HepG2 (cell line): Measurements from ENCODE around the gene IL11RA. TPM values are rescaled to one million over a fixed set of nuclear protein-coding genes. Genes with fewer than 3 reads are reported as not detected.

ENCODE experiments used
- ATAC-seq: fragments of 200-7000 bp; cut with Tn5 transposase; 3 replicates; pipeline ENCODE4 v1.9.1; 2020; ENCODE audit warnings: mild to moderate bottlenecking, moderate library complexity
- BruUV-seq: library from RNA; stranded (reverse); fragments of 400-500 nt; replicated peaks from 2 replicates; lab custom pipeline; 2021; lab: Mats Ljungman, UMichigan
- CTCF ChIA-PET: fragments of 300-600 bp; formaldehyde crosslinking; extraction: SDS; loops from one replicate; lab custom pipeline; 2021; ENCODE audit warnings: low total read pairs, inconsistent platforms, low intra/inter-chr PET ratio; lab: Yijun Ruan, JAX
- POLR2A ChIA-PET: fragments of 350-600 bp; sonication (Branson Sonifier 250); formaldehyde crosslinking; loops from one replicate; lab custom pipeline; 2020; ENCODE audit warnings: antibody characterized with exemption, inconsistent platforms; lab: Yijun Ruan, JAX
- DNase-seq: peaks from one replicate; pipeline ENCODE4 v3.0.0-alpha.2; 2015; ENCODE audit warnings: low spot score
- FAIRE-seq: peaks from 3 replicates; lab custom pipeline; 2011; peaks lifted over from hg19 to GRCh38; lab: Jason Lieb, UNC
- H2AFZ ChIP-seq: one replicate; pipeline ENCODE4 v1.6.1; 2011; ENCODE audit warnings: low read length, inconsistent platforms
- H3K27ac ChIP-seq: fragments of 300-600 bp; 3 replicates; pipeline ENCODE4 v1.8.0; 2011; ENCODE audit warnings: mixed run types, mild to moderate bottlenecking, mixed read lengths, low read length, inconsistent platforms; ENCODE audit not compliant: insufficient read depth; ENCODE audit errors: extremely low read length
- H3K27me3 ChIP-seq, 2 experiments: fragments of 200-600 bp in 1 of 2; 2 replicates in 1 of 2; 3 replicates in 1 of 2; pipeline versions ENCODE4 v1.6.0 to v1.8.0; 2011; ENCODE audit warnings: low read length in 2 of 2, mild to moderate bottlenecking in 2 of 2, moderate library complexity in 2 of 2, inconsistent platforms in 1 of 2; ENCODE audit not compliant: insufficient read depth in 2 of 2, control insufficient read depth in 1 of 2
- H3K36me3 ChIP-seq, 2 experiments: fragments of 200-600 bp in 1 of 2; replicated peaks in 1 of 2; 2 replicates in 1 of 2; 3 replicates in 1 of 2; pipeline versions ENCODE4 v1.5.1 to v1.8.0; 2011; ENCODE audit warnings: low read length in 2 of 2, inconsistent platforms in 1 of 2; ENCODE audit not compliant: insufficient read depth in 2 of 2, control insufficient read depth in 1 of 2
- H3K4me1 ChIP-seq: 2 replicates; pipeline ENCODE4 v1.5.1; 2012; ENCODE audit warnings: low read length, inconsistent platforms; ENCODE audit not compliant: insufficient read depth
- H3K4me2 ChIP-seq: 2 replicates; pipeline ENCODE4 v1.6.0; 2011; ENCODE audit warnings: low read depth, low read length, inconsistent platforms
- H3K4me3 ChIP-seq, 3 experiments: fragments of 200-600 bp in 1 of 3; sonication (generic), shearing (Covaris generic) in 1 of 3; replicated peaks in 1 of 3; 2 replicates each; pipeline ENCODE4 v1.5.1; 2011 to 2016; ENCODE audit warnings: low read length in 3 of 3, inconsistent platforms in 2 of 3, low read depth in 2 of 3, mild to moderate bottlenecking in 2 of 3, control low read depth in 1 of 3, mixed read lengths in 1 of 3; ENCODE audit not compliant: insufficient read depth in 1 of 3
- H3K79me2 ChIP-seq: one replicate; pipeline ENCODE4 v1.6.1; 2011; ENCODE audit warnings: low read length, inconsistent platforms; ENCODE audit not compliant: insufficient read depth
- H3K9ac ChIP-seq: 2 replicates; pipeline ENCODE4 v1.6.0; 2011; ENCODE audit warnings: mild to moderate bottlenecking, low read depth, low read length, inconsistent platforms; ENCODE audit not compliant: insufficient read depth
- H3K9me3 ChIP-seq: 2 replicates; pipeline ENCODE4 v1.5.1; 2012; ENCODE audit warnings: mild to moderate bottlenecking, low read length
- H4K20me1 ChIP-seq: 2 replicates; pipeline ENCODE4 v1.6.0; 2011; ENCODE audit warnings: inconsistent platforms, mild to moderate bottlenecking, low read length, moderate library complexity; ENCODE audit not compliant: insufficient read depth
- EP300 ChIP-seq, 3 experiments: sonication (generic) in 1 of 3; formaldehyde crosslinking in 1 of 3; IDR thresholded peaks; 2 replicates each; pipeline versions ENCODE4 v1.5.1 to v1.6.1; 2011 to 2020; ENCODE audit warnings: low read depth in 2 of 3, low read length in 2 of 3, borderline replicate concordance in 1 of 3, improper control_type of control experiment in 1 of 3, mild to moderate bottlenecking in 1 of 3, missing genetic modification reagents in 1 of 3, moderate library complexity in 1 of 3
- EZH2 ChIP-seq: conservative IDR thresholded peaks from 2 replicates; pipeline ENCODE4 v1.6.1; 2012; ENCODE audit warnings: mild to moderate bottlenecking, low read depth, low read length, moderate library complexity
- PCBP2 ChIP-seq: fragments of 200-400 bp; formaldehyde crosslinking; optimal IDR thresholded peaks from 2 replicates; pipeline ENCODE3; 2018; ENCODE audit warnings: low read length, low read depth; ENCODE audit not compliant: poor library complexity, severe bottlenecking
- ZBTB38 ChIP-seq: sonication (generic); formaldehyde crosslinking; IDR thresholded peaks from 2 replicates; pipeline ENCODE4 v1.5.1; 2020; ENCODE audit warnings: mild to moderate bottlenecking, missing genetic modification reagents
- ZBTB42 ChIP-seq: sonication (generic); formaldehyde crosslinking; IDR thresholded peaks from 2 replicates; pipeline ENCODE4 v1.5.0; 2020; ENCODE audit warnings: mild to moderate bottlenecking, missing genetic modification reagents
- WGBS: methylation state at CpG from one replicate; pipeline ENCODE4 v1.1.6; 2017; ENCODE audit warnings: low lambda C conversion rate; 5-methylcytosine and 5-hydroxymethylcytosine counted together
- in situ Hi-C: cut with HindIII; loops from 2 replicates; pipeline ENCODE4 v1.10.0; 2017; ENCODE audit warnings: low pct_unique_long_range_greater_than_20kb; ENCODE audit not compliant: extremely low pct_ligation_motif_present
- intact Hi-C: fragments of 100-400 bp; cut with micrococcal nuclease; formaldehyde crosslinking; loops from one replicate; pipeline ENCODE4 v1.10.0; 2022; ENCODE audit not compliant: unreplicated experiment
- polyA plus RNA-seq, 8 experiments: library from polyadenylated mRNA; depleted of rRNA in 3 of 8; stranded (reverse) in 7 of 8; unstranded in 1 of 8; fragments of >200 nt; fragmentation: Illumina TruSeq in 4 of 8; extraction: Trizol in 4 of 8; gene quantifications; 2 replicates each; pipeline versions ENCODE4 v1.2.1 to v1.2.3, GENCODE V29; 2011 to 2016; ENCODE audit warnings: low read depth in 4 of 8, missing spikeins in 1 of 8, mixed read lengths in 1 of 8; ENCODE audit not compliant: insufficient read depth in 1 of 8
- total RNA-seq, 5 experiments: library from RNA; depleted of rRNA; stranded (reverse); fragments of >200 nt; fragmentation: Illumina TruSeq; extraction: Trizol; gene quantifications; 2 replicates each; pipeline ENCODE4 v1.2.3, GENCODE V29; 2016; ENCODE audit warnings: low read depth in 1 of 5
- TF ChIP-seq, protein P1 (sequence below): sonication (generic); formaldehyde crosslinking; IDR thresholded peaks from 2 replicates; pipeline ENCODE4 v1.4.0; 2020; ENCODE audit warnings: missing genetic modification reagents
- TF ChIP-seq, protein P2 (sequence below), 2 experiments: sonication (generic) in 1 of 2; formaldehyde crosslinking in 1 of 2; IDR thresholded peaks; 2 replicates each; pipeline versions ENCODE4 v1.6.1 to v1.9.0; 2014 to 2022; ENCODE audit warnings: antibody characterized with exemption in 1 of 2, borderline replicate concordance in 1 of 2, inconsistent platforms in 1 of 2, low read depth in 1 of 2, missing genetic modification reagents in 1 of 2
- TF ChIP-seq, protein P3 (sequence below): sonication (generic); formaldehyde crosslinking; IDR thresholded peaks from 2 replicates; pipeline ENCODE4 v1.8.0; 2022; ENCODE audit warnings: mild to moderate bottlenecking, missing genetic modification reagents, moderate library complexity
- TF ChIP-seq, protein P4 (sequence below): sonication (generic); formaldehyde crosslinking; conservative IDR thresholded peaks from 2 replicates; pipeline ENCODE4 v1.4.0; 2020; ENCODE audit warnings: missing genetic modification reagents

Gene IL11RA
- total and polyA plus RNA-seq, 2 of the 13 experiments (the other 11 are each of a cell fraction or from before 2014, with no cell fraction given), result 2.0 to 4.2 TPM

- TF ChIP-seq, protein P1, sequence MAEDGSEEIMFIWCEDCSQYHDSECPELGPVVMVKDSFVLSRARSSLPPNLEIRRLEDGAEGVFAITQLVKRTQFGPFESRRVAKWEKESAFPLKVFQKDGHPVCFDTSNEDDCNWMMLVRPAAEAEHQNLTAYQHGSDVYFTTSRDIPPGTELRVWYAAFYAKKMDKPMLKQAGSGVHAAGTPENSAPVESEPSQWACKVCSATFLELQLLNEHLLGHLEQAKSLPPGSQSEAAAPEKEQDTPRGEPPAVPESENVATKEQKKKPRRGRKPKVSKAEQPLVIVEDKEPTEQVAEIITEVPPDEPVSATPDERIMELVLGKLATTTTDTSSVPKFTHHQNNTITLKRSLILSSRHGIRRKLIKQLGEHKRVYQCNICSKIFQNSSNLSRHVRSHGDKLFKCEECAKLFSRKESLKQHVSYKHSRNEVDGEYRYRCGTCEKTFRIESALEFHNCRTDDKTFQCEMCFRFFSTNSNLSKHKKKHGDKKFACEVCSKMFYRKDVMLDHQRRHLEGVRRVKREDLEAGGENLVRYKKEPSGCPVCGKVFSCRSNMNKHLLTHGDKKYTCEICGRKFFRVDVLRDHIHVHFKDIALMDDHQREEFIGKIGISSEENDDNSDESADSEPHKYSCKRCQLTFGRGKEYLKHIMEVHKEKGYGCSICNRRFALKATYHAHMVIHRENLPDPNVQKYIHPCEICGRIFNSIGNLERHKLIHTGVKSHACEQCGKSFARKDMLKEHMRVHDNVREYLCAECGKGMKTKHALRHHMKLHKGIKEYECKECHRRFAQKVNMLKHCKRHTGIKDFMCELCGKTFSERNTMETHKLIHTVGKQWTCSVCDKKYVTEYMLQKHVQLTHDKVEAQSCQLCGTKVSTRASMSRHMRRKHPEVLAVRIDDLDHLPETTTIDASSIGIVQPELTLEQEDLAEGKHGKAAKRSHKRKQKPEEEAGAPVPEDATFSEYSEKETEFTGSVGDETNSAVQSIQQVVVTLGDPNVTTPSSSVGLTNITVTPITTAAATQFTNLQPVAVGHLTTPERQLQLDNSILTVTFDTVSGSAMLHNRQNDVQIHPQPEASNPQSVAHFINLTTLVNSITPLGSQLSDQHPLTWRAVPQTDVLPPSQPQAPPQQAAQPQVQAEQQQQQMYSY (CRISPR knock-in tag), result no peak
- TF ChIP-seq ZBTB38 (CRISPR knock-in tag) (no peak), EP300 (IDR thresholded peaks at IDR 0.05; ENCODE audit: low read depth in 2 of 2, low read length in 2 of 2) (no peak), EP300 (CRISPR knock-in tag; IDR thresholded peaks at IDR 0.05; ENCODE audit: borderline replicate concordance) (no peak), EZH2 (no peak)
Observed at GRCh38 chr9:34707130-34707529, 55.1 kb downstream of the IL11RA start (continued).

- H3K9ac ChIP-seq, result no peak overlapping the region
- POLR2A ChIA-PET, result no interaction called here
- BruUV-seq, result no TSS peak
- TF ChIP-seq ZBTB42 (CRISPR knock-in tag) (no peak), PCBP2 (no peak)
- TF ChIP-seq, protein P2, sequence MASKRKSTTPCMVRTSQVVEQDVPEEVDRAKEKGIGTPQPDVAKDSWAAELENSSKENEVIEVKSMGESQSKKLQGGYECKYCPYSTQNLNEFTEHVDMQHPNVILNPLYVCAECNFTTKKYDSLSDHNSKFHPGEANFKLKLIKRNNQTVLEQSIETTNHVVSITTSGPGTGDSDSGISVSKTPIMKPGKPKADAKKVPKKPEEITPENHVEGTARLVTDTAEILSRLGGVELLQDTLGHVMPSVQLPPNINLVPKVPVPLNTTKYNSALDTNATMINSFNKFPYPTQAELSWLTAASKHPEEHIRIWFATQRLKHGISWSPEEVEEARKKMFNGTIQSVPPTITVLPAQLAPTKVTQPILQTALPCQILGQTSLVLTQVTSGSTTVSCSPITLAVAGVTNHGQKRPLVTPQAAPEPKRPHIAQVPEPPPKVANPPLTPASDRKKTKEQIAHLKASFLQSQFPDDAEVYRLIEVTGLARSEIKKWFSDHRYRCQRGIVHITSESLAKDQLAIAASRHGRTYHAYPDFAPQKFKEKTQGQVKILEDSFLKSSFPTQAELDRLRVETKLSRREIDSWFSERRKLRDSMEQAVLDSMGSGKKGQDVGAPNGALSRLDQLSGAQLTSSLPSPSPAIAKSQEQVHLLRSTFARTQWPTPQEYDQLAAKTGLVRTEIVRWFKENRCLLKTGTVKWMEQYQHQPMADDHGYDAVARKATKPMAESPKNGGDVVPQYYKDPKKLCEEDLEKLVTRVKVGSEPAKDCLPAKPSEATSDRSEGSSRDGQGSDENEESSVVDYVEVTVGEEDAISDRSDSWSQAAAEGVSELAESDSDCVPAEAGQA (IDR thresholded peaks at IDR 0.05; ENCODE audit: low read depth), result no peak
- TF ChIP-seq, protein P2 (CRISPR knock-in tag; IDR thresholded peaks at IDR 0.05; ENCODE audit: borderline replicate concordance), result no peak
- TF ChIP-seq, protein P3, sequence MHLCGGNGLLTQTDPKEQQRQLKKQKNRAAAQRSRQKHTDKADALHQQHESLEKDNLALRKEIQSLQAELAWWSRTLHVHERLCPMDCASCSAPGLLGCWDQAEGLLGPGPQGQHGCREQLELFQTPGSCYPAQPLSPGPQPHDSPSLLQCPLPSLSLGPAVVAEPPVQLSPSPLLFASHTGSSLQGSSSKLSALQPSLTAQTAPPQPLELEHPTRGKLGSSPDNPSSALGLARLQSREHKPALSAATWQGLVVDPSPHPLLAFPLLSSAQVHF (CRISPR knock-in tag), result no peak
- TF ChIP-seq, protein P4, sequence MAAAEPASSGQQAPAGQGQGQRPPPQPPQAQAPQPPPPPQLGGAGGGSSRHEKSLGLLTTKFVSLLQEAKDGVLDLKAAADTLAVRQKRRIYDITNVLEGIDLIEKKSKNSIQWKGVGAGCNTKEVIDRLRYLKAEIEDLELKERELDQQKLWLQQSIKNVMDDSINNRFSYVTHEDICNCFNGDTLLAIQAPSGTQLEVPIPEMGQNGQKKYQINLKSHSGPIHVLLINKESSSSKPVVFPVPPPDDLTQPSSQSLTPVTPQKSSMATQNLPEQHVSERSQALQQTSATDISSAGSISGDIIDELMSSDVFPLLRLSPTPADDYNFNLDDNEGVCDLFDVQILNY (CRISPR knock-in tag), result no peak
Observed at GRCh38 chr9:34709196-34709978, 57.4 kb downstream of the IL11RA start.

More at GRCh38 chr9:34709196-34709978, 57.4 kb downstream of the IL11RA start:
- FAIRE-seq (no peak), ATAC-seq (no peak; the same call in 2 of the 3 replicates), DNase-seq (no peak)
- no peaks in the 10 kb centered on the region for H3K9me3 ChIP-seq
- H3K4me3 ChIP-seq, result no peak overlapping the region
- H2AFZ ChIP-seq, result no peak overlapping the region
- 58% methylated on average over 8 of the region's 9 CpGs for WGBS
- H3K27ac ChIP-seq, result no peak overlapping the region
- peaks cover 0 to 1% of the 10 kb centered on the region in 2 experiments; a peak in 2 of 5 replicates for H3K27me3 ChIP-seq
- H3K36me3 ChIP-seq, result no peaks in the 10 kb centered on the region
- in situ Hi-C loops (no loop called here), intact Hi-C loops (no loop called here)
- H4K20me1 ChIP-seq, result no peaks in the 10 kb centered on the region
- H3K4me2 ChIP-seq, result no peak overlapping the region
- no peaks in the 10 kb centered on the region for H3K79me2 ChIP-seq
- CTCF ChIA-PET, result no interaction called here
- no peaks in the 10 kb centered on the region for H3K4me1 ChIP-seq
